Suprapubic skin (tissue), 4 donors: ENCODE measurements around the gene VPS8.

Source experiments
- CTCF ChIP-seq, 2 donors: fragments of 200-600 bp in 1 of 2; fragments of 450-650 bp in 1 of 2; sonication (generic) in 1 of 2; IDR thresholded peaks; one replicate each; pipeline ENCODE4 v1.5.1; 2016 to 2019; ENCODE audit warnings: antibody characterized with exemption in 2 of 2, mild to moderate bottlenecking in 1 of 2, moderate library complexity in 1 of 2
- EP300 ChIP-seq: sonication (generic); formaldehyde crosslinking; IDR thresholded peaks from one replicate; pipeline ENCODE4 v1.6.1; 2017; ENCODE audit warnings: antibody characterized with exemption
- POLR2A ChIP-seq, 2 donors: fragments of 450-650 bp; IDR thresholded peaks; one replicate each; pipeline ENCODE4 v1.6.1; 2017; ENCODE audit warnings: antibody characterized with exemption in 2 of 2, mild to moderate bottlenecking in 2 of 2, moderate library complexity in 2 of 2
- POLR2AphosphoS5 ChIP-seq, 3 donors: sonication (generic); formaldehyde crosslinking; IDR thresholded peaks; one replicate each; pipeline ENCODE4 v1.6.1; 2017; ENCODE audit warnings: antibody characterized with exemption in 3 of 3

GRCh38 chr3:184812662-184813042 is 686 bp downstream of the VPS8 start:
- TF ChIP-seq CTCF (IDR thresholded peaks at IDR 0.05), result no peak
- no peak for TF ChIP-seq EP300
- no peak for TF ChIP-seq POLR2A (IDR thresholded peaks at IDR 0.05)
- TF ChIP-seq POLR2AphosphoS5 (IDR thresholded peaks at IDR 0.05), result no peak
